Activated T-cell treated with anti-CD3 and anti-CD28 coated beads, Interleukin-2, amount 50 U/mL, for 72 hours (primary cell): Measurements from ENCODE around the gene TACSTD2. TPM values are rescaled to one million over a fixed set of nuclear protein-coding genes. Genes with fewer than 3 reads are reported as not detected.
A peak's percentile ranks its signal among the peaks of the same experiment; 100 is the strongest.
"Not testable (repeated sequence)": the region's sequence is repeated elsewhere in the genome, so short reads cannot be mapped to it uniquely, and the experiment has no call there.

Experiments used
- ATAC-seq, 2 donors: fragments of 150-1000 bp; cut with Tn5 transposase; replicated peaks in 1 of 2; 2 replicates each; pipeline ENCODE4 v1.10.0; 2021; ENCODE audit warnings: moderate library complexity in 2 of 2, mild to moderate bottlenecking in 1 of 2
- DNase-seq, 2 donors: peaks; one replicate each; pipeline ENCODE4 v3.0.0; 2021 to 2022; ENCODE audit warnings: mixed read lengths in 1 of 2
- H3K27ac Mint-ChIP-seq: one replicate; pipeline ENCODE4 v1.8.0; 2022; ENCODE audit warnings: mild to moderate bottlenecking, moderate library complexity, mixed read lengths
- H3K27me3 Mint-ChIP-seq: one replicate; pipeline ENCODE4 v1.8.0; 2022; ENCODE audit warnings: low read depth, mixed read lengths
- H3K36me3 Mint-ChIP-seq, 2 donors: one replicate each; pipeline ENCODE4 v1.8.0; 2022; ENCODE audit warnings: mixed read lengths in 2 of 2, mild to moderate bottlenecking in 1 of 2; ENCODE audit not compliant: insufficient read depth in 2 of 2
- H3K4me1 Mint-ChIP-seq: one replicate; pipeline ENCODE4 v1.8.0; 2022; ENCODE audit warnings: low read depth, mixed read lengths
- H3K4me3 Mint-ChIP-seq, 2 donors: one replicate each; pipeline ENCODE4 v1.8.0; 2022; ENCODE audit warnings: mild to moderate bottlenecking in 2 of 2, mixed read lengths in 2 of 2, moderate library complexity in 2 of 2
- H3K9me3 Mint-ChIP-seq, 2 donors: one replicate each; pipeline ENCODE4 v1.8.0; 2022; ENCODE audit warnings: mixed read lengths in 2 of 2
- total RNA-seq, 2 donors: library from RNA; stranded (reverse); gene quantifications; one replicate each; pipeline ENCODE4 v1.2.3, GENCODE V29; 2022

Gene TACSTD2, protein sequence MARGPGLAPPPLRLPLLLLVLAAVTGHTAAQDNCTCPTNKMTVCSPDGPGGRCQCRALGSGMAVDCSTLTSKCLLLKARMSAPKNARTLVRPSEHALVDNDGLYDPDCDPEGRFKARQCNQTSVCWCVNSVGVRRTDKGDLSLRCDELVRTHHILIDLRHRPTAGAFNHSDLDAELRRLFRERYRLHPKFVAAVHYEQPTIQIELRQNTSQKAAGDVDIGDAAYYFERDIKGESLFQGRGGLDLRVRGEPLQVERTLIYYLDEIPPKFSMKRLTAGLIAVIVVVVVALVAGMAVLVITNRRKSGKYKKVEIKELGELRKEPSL
- under 1 TPM in 1 of 2 donors, not detected in 1; 0.21 TPM for total RNA-seq

DNA sequence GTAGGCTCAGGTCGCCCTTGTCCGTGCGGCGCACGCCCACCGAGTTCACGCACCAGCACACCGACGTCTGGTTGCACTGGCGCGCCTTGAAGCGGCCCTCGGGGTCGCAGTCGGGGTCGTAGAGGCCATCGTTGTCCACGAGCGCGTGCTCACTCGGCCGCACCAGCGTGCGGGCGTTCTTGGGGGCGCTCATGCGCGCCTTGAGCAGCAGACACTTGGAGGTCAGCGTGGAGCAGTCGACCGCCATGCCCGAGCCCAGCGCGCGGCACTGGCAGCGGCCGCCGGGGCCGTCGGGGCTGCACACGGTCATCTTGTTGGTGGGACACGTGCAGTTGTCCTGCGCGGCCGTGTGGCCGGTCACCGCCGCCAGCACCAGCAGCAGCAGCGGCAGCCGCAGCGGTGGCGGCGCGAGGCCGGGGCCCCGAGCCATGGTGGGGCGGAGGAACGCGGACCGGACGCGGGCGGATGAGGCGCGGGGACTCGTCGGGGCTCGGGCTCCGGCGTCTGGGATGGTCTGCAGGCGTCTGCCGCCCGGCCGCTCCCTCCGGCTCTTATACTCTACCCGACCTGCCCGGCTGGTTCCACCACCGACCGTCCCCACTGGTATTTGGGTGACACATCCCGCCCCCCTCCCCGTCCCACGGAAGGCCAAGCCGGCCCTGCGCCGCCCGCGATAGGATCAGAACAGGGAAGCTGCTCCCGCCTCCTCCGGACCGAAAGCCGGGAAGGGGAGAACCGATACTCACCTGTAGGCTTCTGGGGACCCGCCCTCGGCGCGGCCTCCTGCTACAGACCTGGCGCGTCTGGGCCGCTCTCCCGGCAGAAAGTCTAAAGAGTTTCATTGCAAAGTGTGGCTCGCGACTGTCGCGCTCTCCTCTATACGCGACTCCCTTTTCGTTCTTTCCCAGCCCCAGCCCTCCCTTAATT, at the start of gene TACSTD2:
Gene TACSTD2 (minus strand): TSS at position 526 of the 927 bp plus-strand sequence. CDS start 96 bp downstream, at position 430.
- Mint-ChIP-seq H3K27me3 (peaks cover 76% of the 10 kb centered on the region), H3K27ac (no peak within 1 kb of the TSS), H3K4me3 (peak within 1 kb of the TSS; percentile 85 to 90), H3K36me3 (peaks cover 1 to 5% of the 10 kb centered on the region in 2 donors), H3K4me1 (peaks cover 45% of the 10 kb centered on the region), H3K9me3 (no peaks in the 10 kb centered on the region)
- DNase-seq (peak; percentile 16 to 26), ATAC-seq (no peak)

DNA sequence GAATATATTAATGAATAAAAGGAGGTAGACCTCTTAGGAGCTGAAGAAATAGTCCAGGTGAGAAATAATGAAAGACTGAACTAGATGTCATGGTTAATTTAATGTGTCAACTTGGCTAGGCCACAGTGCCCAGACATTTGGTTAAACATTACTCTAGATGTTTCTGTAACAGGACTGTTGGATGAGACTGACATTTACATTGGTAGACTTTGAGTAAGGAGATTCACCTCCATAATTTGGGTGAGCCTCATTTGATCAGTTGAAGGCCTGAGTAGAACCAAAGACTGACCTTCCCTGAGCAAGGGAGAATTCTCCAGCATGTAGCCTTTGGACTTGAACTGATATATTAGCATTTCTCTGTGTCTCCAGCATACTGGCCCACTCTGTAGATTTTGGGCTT, 49.2 kb upstream of the TACSTD2 start:
- Mint-ChIP-seq H3K27ac (no peak overlapping the region), H3K4me1 (no peaks in the 10 kb centered on the region), H3K36me3 (no peaks in the 10 kb centered on the region), H3K9me3 (no peaks in the 10 kb centered on the region), H3K27me3 (peaks cover 21% of the 10 kb centered on the region), H3K4me3 (no peak overlapping the region)
- no peak for DNase-seq
- no peak for ATAC-seq

DNA sequence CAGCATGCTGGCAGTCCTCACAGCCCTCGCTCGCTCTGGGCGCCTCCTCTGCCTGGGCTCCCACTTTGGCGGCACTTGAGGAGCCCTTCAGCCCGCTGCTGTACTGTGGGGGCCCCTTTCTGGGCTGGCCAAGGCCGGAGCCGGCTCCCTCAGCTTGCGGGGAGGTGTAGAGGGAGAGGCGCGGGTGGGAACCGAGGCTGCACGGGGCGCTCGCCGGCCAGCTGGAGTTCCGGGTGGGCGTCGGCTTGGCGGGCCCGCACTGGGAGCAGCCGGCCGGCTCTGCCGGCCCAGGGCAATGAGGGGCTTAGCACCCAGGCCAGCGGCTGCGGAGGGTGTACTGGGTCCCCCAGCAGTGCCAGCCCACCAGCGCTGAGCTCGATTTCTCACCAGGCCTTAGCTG, 46.2 kb upstream of the TACSTD2 start:
- not testable (repeated sequence) for H3K27ac Mint-ChIP-seq, H3K9me3 Mint-ChIP-seq, DNase-seq, H3K36me3 Mint-ChIP-seq, ATAC-seq, H3K4me3 Mint-ChIP-seq
- Mint-ChIP-seq H3K4me1 (peaks cover 13% of the 10 kb centered on the region), H3K27me3 (peaks cover 13% of the 10 kb centered on the region)

DNA sequence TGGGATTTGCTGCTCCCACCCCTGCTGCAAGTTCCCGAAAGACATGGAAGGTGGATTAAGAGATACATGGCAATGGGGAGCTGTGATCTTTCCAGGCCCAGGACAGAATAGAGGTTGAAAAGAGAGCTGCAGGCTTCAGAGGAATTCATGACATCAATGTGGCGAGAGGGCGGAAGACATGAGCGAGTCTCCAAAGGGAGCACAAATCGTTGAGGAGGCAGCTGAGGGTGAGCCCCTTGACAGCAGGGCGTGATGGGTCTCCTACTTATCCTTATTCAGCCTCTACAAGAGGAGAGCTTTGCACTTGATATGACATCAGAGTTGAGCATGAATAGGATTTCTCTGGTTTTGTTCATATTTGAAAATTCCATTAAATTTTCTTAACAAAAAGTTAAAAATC, 45.5 kb upstream of the TACSTD2 start:
- Mint-ChIP-seq H3K9me3 (no peaks in the 10 kb centered on the region), H3K4me1 (peaks cover 18% of the 10 kb centered on the region), H3K36me3 (no peaks in the 10 kb centered on the region), H3K27ac (no peak overlapping the region), H3K27me3 (peaks cover 18% of the 10 kb centered on the region), H3K4me3 (no peak overlapping the region)
- DNase-seq (no peak), ATAC-seq (no peak)

DNA sequence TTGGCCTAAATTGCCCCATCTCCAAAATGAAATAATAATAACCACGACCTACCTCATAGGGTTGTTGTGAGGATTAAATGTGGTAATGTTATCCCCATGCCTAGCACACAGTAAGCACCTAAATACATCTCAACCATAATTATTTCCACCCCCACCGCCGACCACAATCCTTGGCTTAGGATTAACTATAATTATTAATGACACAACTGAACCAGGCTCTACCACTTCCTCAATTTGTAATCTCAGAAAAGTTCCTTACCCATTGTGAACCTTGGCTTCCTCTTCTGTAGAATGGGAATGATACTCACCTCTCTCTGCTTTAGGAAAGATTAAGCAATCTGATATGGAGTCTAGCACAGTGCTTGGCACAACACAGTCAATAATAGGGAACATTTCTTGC, 44.3 kb upstream of the TACSTD2 start:
- Mint-ChIP-seq H3K9me3 (no peaks in the 10 kb centered on the region), H3K4me1 (peaks cover 18% of the 10 kb centered on the region), H3K27ac (no peak overlapping the region), H3K4me3 (no peak overlapping the region), H3K36me3 (no peaks in the 10 kb centered on the region), H3K27me3 (peaks cover 25% of the 10 kb centered on the region)
- DNase-seq (no peak), ATAC-seq (no peak)

DNA sequence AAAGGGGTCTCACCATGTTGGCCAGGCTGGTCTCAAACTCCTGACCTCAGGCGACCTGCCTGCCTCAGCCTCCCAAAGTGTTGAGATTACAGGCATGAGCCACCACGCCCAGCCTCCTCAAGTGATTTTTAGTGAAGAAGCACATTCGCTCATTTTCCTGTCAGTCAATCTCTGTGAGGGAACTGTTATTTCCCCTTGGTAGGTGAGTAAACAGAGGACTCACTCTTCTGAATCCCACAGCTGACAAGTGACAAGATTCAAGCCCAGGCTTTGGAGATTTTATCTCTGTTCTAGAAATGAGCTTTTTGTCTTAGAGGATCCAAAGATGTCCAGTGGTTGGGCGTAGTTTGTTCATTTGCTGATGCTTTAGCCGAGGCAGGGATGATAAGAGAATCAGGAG, 43.9 kb upstream of the TACSTD2 start:
- Mint-ChIP-seq H3K9me3 (no peaks in the 10 kb centered on the region), H3K4me1 (peaks cover 18% of the 10 kb centered on the region), H3K27me3 (peaks cover 25% of the 10 kb centered on the region), H3K4me3 (no peak overlapping the region), H3K36me3 (no peaks in the 10 kb centered on the region), H3K27ac (no peak overlapping the region)
- peak; percentile 41 to 45 for ATAC-seq
- peak in 1 of 2 donors; percentile 1 for DNase-seq

DNA sequence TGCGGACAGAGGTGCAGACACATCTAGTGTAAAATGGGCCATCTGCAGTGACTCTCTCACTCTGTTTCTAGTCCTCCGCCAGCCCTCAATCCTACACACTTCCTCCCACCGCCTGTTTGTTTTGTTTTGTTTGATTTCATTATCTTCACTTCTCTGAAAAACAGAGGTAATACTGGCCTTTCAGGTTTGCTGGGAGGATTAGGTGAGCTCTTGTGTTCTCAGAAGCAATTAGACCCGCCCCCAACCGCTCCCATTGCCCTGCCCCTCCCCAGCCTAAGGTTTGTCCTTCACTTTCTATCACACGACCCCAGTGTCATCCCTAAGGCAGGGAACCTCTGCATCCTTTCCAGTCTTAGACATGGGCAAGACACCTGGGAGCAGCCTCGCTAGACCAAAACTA, 43.2 kb upstream of the TACSTD2 start:
- ATAC-seq (no peak), DNase-seq (no peak)
- peaks cover 26% of the 10 kb centered on the region for H3K27me3 Mint-ChIP-seq
- H3K4me3 Mint-ChIP-seq, result no peak overlapping the region
- peaks cover 18% of the 10 kb centered on the region for H3K4me1 Mint-ChIP-seq
- no peak overlapping the region for H3K27ac Mint-ChIP-seq
- H3K36me3 Mint-ChIP-seq, result no peaks in the 10 kb centered on the region
- H3K9me3 Mint-ChIP-seq, result no peaks in the 10 kb centered on the region

DNA sequence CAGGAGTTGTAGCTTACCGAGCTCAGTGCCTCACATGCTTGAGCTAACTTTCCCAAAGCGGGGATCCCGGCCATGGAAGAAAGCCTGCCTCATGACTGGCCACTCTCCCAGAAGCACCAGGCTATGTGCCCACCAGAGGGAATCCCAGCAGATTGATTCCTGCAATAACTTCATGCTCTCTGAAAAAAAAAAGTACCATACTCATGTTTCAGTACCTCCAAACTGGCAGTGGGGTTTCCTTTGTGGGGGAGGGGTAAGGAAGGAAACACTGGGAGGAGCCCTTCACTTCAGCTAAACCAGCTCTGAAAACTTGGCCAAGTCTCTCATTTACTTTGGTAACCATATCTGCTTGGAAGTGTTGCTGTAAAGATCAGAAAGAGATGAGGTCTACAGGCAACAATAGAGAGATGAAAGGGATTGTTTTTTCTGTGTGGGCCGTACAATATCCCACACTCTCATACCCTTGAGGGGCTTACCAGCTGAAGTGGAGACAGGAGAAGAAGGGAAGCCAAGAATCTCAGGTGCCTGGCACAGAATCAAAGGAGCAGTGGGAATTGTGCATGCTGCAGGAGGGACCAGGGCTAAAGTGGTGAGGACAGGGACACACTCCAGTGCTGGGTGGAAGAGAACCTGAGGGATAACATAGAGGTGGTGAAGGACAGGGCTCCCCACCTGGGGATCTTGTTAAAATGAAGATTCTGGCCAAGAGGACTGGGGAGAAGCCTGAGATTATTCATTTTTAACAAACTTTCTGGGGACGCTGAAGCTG, 42.4 kb upstream of the TACSTD2 start:
- Mint-ChIP-seq H3K4me3 (no peak overlapping the region), H3K9me3 (no peaks in the 10 kb centered on the region), H3K4me1 (peaks cover 18% of the 10 kb centered on the region), H3K27ac (no peak overlapping the region), H3K27me3 (peaks cover 25% of the 10 kb centered on the region), H3K36me3 (no peaks in the 10 kb centered on the region)
- ATAC-seq, result no peak
- no peak for DNase-seq

DNA sequence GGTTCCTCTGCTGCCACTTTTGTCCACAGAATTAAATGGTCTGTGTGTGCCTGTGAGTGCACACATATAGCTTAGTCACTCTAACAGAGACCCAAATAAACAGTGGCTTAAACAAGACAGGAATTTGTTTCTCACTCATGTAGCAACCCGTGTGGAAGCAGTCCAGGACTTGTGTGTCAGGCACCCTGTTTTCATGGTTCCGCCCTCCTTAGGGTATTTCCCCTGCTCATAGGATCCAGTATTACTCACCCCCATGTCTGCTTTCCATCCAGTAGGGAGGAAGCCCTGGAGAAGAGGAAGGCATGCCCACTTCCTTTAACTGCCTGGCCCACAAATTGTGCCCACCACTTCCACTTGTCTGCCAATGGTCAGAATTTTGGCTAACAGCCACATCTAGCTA, 41.3 kb upstream of the TACSTD2 start:
- Mint-ChIP-seq H3K36me3 (no peaks in the 10 kb centered on the region), H3K27ac (no peak overlapping the region), H3K9me3 (no peaks in the 10 kb centered on the region), H3K4me1 (peaks cover 18% of the 10 kb centered on the region), H3K27me3 (peaks cover 27% of the 10 kb centered on the region), H3K4me3 (no peak overlapping the region)
- DNase-seq (no peak), ATAC-seq (no peak)

DNA sequence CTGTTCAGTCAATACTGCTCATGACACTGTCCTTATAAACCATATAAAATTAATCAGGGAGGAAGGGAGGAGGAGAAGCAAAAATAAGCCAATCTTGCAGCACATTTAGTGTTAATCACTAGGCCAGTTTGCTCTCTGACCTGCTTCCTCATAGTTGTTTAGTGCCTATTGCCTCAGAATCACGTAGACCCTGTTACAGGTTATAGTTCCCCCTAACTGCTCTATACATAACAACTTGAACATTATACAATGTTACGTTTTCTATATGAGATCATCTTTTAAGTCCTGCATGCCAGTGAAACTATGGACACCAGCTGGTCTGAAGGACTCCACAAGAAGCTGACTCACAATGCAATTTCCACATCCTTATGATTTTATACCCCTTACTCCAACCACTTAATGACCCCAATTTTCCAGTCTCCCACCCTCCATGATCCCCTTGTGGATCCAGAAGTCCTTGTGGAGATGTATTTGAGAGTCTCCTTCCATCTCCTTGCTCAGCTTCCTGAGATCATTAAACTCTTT, 34.9 kb upstream of the TACSTD2 start:
- H3K27me3 Mint-ChIP-seq, result peaks cover 52% of the 10 kb centered on the region
- H3K36me3 Mint-ChIP-seq, result no peaks in the 10 kb centered on the region
- DNase-seq (no peak), ATAC-seq (no peak)
- H3K27ac Mint-ChIP-seq, result no peak overlapping the region
- no peaks in the 10 kb centered on the region for H3K9me3 Mint-ChIP-seq
- H3K4me1 Mint-ChIP-seq, result no peaks in the 10 kb centered on the region
- no peak overlapping the region for H3K4me3 Mint-ChIP-seq

DNA sequence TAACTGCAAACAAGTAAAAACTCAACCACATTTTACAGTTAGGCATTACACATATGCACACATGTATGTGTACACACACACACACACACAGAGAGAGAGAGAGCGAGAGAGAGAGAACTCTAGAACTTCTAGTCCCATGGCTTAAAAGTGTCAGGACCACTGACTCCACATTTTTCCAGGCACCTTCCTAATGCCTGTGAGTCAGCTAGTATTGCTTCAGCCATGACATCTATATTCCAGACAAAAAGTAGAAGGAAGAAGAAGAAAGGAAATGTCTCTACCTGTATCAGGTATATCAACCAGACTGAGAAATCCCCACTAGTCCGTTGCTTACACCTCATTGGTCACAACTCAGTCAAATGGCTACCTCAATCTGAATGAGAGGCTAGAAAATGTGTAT, 31.9 kb upstream of the TACSTD2 start:
- DNase-seq (no peak), ATAC-seq (no peak)
- Mint-ChIP-seq H3K27ac (no peak overlapping the region), H3K9me3 (peaks cover 3 to 10% of the 10 kb centered on the region in 2 donors), H3K36me3 (peaks cover 3 to 9% of the 10 kb centered on the region in 2 donors), H3K27me3 (peaks cover 48% of the 10 kb centered on the region), H3K4me1 (no peaks in the 10 kb centered on the region), H3K4me3 (no peak overlapping the region)

DNA sequence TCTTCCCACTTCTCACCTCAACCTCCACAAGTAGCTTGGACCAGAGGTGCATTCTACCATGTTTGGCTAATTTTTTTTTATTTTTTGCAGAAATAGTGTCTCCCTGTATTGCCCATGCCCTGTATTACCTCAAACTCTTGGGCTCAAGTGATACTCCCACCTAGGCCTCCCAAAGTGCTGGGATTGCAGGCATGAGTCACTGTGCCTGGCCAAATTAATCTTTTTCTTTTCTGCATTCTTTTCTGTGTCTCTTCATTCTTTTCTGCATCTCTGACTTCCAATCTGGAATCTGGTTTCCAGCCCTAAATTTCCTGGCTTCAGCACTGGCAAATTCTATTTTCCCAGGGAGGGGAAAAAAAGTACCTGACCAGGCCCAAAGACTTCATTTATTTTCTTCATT, 31.2 kb upstream of the TACSTD2 start:
- DNase-seq (no peak), ATAC-seq (no peak)
- H3K4me3 Mint-ChIP-seq, result no peak overlapping the region
- H3K27me3 Mint-ChIP-seq, result peaks cover 48% of the 10 kb centered on the region
- no peaks in the 10 kb centered on the region for H3K4me1 Mint-ChIP-seq
- H3K9me3 Mint-ChIP-seq, result peaks cover 3 to 11% of the 10 kb centered on the region in 2 donors
- H3K36me3 Mint-ChIP-seq, result peaks cover 3 to 9% of the 10 kb centered on the region in 2 donors
- peak overlapping the region; percentile 19 for H3K27ac Mint-ChIP-seq
